GM18502 (cell line): ENCODE data around the gene DLEC1.

Experiments used
- ATAC-seq: cut with Tn5 transposase; IDR thresholded peaks from one replicate; pipeline ENCODE4 v1.9.1; 2021; ENCODE audit warnings: mild to moderate bottlenecking; ENCODE audit not compliant: unreplicated experiment, poor library complexity

DLEC1 gene

GRCh38 chr3:38101811-38102443 lies 62.9 kb downstream of the DLEC1 start:
- ATAC-seq, result no peak

GRCh38 chr3:38102444-38102814 lies 63.4 kb downstream of the DLEC1 start:
- no peak for ATAC-seq

- ATAC-seq, result no peak
These were observed 66.5 kb downstream of the DLEC1 start for GRCh38 chr3:38105525-38105924.

- ATAC-seq, result no peak
These were observed 69.1 kb downstream of the DLEC1 start for GRCh38 chr3:38107911-38108648.

- ATAC-seq, result no peak
These were observed 69.9 kb downstream of the DLEC1 start for GRCh38 chr3:38108649-38109579.

- no peak for ATAC-seq
These were observed 70.7 kb downstream of the DLEC1 start for GRCh38 chr3:38109580-38110313.

- no peak for ATAC-seq
These were observed 71.5 kb downstream of the DLEC1 start for GRCh38 chr3:38110314-38111050.

- no peak for ATAC-seq
These were observed 72.2 kb downstream of the DLEC1 start for GRCh38 chr3:38111201-38111600.

- ATAC-seq, result no peak
These were observed 72.8 kb downstream of the DLEC1 start for GRCh38 chr3:38111696-38112377.

- ATAC-seq, result no peak
These were observed 73.4 kb downstream of the DLEC1 start for GRCh38 chr3:38112378-38112761.

GRCh38 chr3:38114052-38114874 lies 75.3 kb downstream of the DLEC1 start:
- ATAC-seq, result no peak

- no peak for ATAC-seq
These were observed 76.1 kb downstream of the DLEC1 start for GRCh38 chr3:38114875-38115644.

GRCh38 chr3:38115645-38116427 lies 76.8 kb downstream of the DLEC1 start:
- no peak for ATAC-seq

GRCh38 chr3:38116471-38117162 lies 77.6 kb downstream of the DLEC1 start:
- ATAC-seq, result no peak

- no peak for ATAC-seq
These were observed 78.2 kb downstream of the DLEC1 start for GRCh38 chr3:38117163-38117716.
